Measurements from ENCODE around the gene PAX8. TPM values are rescaled to one million over a fixed set of nuclear protein-coding genes. Genes with fewer than 3 reads are reported as not detected.

Gene PAX8
- total and polyA plus RNA-seq, 2 of the 13 experiments (the other 11 are each of a cell fraction or from before 2014, with no cell fraction given) = 1.5 to 8.8 TPM

DNA sequence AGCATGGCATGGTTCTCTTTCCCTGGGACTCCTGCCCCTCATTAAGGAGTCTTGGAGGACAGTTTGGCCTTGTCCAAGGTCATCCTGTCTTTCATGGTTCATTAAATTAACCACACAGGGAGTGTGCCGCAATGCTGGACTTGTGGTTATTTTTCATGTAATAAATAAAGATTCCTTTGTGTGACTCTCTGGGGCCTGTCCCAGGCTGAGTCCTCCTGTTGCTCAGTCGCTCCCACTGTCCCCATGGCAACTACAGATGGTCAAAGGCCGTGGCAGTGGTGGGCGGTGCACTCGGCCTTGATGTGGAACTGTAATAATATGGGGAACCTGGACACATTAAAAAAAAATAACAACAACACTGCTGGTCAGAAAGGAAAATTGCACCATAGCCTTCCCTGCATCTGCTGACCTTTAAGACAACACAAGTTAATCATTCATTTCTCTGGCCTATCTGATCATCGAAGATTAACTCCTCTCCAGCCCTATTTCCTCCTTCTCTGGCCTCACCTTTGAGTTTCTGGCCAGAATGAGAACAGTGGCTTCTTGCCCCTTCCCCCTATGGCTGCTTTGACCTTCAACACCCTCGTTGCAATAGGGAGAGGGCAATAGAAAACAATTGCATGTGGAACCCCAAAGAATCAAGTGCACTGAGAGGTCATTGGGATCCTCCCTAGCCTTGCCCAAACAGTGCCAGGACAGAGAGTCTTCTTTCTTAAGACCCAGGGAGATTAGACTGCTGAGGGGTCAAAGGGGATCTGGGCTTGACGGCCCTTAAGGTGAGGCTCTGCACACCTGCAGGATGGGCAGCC lies 60.2 kb downstream of the PAX8 start (continued):
- TF ChIP-seq KLF11 (CRISPR knock-in tag; IDR thresholded peaks at IDR 0.05) = peak; percentile 28; the same call in 1 of the 2 replicates
- TF ChIP-seq, protein P1, sequence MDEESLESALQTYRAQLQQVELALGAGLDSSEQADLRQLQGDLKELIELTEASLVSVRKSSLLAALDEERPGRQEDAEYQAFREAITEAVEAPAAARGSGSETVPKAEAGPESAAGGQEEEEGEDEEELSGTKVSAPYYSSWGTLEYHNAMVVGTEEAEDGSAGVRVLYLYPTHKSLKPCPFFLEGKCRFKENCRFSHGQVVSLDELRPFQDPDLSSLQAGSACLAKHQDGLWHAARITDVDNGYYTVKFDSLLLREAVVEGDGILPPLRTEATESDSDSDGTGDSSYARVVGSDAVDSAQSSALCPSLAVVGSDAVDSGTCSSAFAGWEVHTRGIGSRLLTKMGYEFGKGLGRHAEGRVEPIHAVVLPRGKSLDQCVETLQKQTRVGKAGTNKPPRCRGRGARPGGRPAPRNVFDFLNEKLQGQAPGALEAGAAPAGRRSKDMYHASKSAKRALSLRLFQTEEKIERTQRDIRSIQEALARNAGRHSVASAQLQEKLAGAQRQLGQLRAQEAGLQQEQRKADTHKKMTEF (CRISPR knock-in tag; IDR thresholded peaks at IDR 0.05) = peak; percentile 69; the same call in 1 of the 2 replicates
- TF ChIP-seq ZNF263 (CRISPR knock-in tag; IDR thresholded peaks at IDR 0.05) = peak; percentile 64; the same call in 1 of the 2 replicates
- peak; percentile 86 for TF ChIP-seq FOXP1 (IDR thresholded peaks at IDR 0.05)
- TF ChIP-seq FOXP1 (CRISPR knock-in tag; IDR thresholded peaks at IDR 0.05) = peak; percentile 95
- TF ChIP-seq SP1 (IDR thresholded peaks at IDR 0.05) = no peak
- 0 out of 2 replicates have a peak, but pooled peaks have one; percentile 16 for TF ChIP-seq SP1 (CRISPR knock-in tag; IDR thresholded peaks at IDR 0.05)
- TF ChIP-seq POLR2G (IDR thresholded peaks at IDR 0.05; ENCODE audit: low read depth, low read length) = peak; percentile 72
- no peak for TF ChIP-seq ZNF260 (CRISPR knock-in tag; IDR thresholded peaks at IDR 0.05; ENCODE audit: borderline replicate concordance, low read depth)
- peak; percentile 47 for TF ChIP-seq ETV5 (CRISPR knock-in tag; IDR thresholded peaks at IDR 0.05; ENCODE audit: borderline replicate concordance)
- TF ChIP-seq ZNF761 (CRISPR knock-in tag; conservative IDR thresholded peaks at IDR 0.05) = 0 out of 2 replicates have a peak, but pooled peaks have one; percentile 34
- TF ChIP-seq ZMAT3 (CRISPR knock-in tag; conservative IDR thresholded peaks at IDR 0.05) = peak; percentile 55; the same call in 1 of the 2 replicates
- peak; percentile 25 for TF ChIP-seq TBL1XR1 (IDR thresholded peaks at IDR 0.05; ENCODE audit: borderline replicate concordance, low read length, partially characterized antibody)
- TF ChIP-seq ZNF205 (CRISPR knock-in tag; IDR thresholded peaks at IDR 0.05) = peak; percentile 28; the same call in 1 of the 2 replicates
- TF ChIP-seq ZFY (CRISPR knock-in tag; IDR thresholded peaks at IDR 0.05) = peak; percentile 65
- TF ChIP-seq, protein P2, sequence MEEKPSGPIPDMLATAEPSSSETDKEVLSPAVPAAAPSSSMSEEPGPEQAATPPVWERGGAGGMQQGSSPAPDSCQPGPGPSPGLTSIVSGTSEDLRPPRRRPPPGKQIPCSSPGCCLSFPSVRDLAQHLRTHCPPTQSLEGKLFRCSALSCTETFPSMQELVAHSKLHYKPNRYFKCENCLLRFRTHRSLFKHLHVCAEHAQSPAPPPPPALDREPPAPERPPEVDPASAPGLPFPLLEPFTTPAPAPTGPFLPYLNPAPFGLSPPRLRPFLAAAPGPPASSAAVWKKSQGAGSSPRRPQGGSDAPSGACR (CRISPR knock-in tag; IDR thresholded peaks at IDR 0.05) = 0 out of 2 replicates have a peak, but pooled peaks have one; percentile 20
- TF ChIP-seq, protein P3, sequence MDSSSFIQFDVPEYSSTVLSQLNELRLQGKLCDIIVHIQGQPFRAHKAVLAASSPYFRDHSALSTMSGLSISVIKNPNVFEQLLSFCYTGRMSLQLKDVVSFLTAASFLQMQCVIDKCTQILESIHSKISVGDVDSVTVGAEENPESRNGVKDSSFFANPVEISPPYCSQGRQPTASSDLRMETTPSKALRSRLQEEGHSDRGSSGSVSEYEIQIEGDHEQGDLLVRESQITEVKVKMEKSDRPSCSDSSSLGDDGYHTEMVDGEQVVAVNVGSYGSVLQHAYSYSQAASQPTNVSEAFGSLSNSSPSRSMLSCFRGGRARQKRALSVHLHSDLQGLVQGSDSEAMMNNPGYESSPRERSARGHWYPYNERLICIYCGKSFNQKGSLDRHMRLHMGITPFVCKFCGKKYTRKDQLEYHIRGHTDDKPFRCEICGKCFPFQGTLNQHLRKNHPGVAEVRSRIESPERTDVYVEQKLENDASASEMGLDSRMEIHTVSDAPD (CRISPR knock-in tag; IDR thresholded peaks at IDR 0.05) = peak; percentile 93
- TF ChIP-seq ZNF343 (CRISPR knock-in tag; IDR thresholded peaks at IDR 0.05) = no peak
- TF ChIP-seq SMC3 (IDR thresholded peaks at IDR 0.05; ENCODE audit: low read length) = peak; percentile 28; the same call in 1 of the 2 replicates
- TF ChIP-seq ZNF430 (CRISPR knock-in tag; IDR thresholded peaks at IDR 0.05) = peak; percentile 50; the same call in 1 of the 2 replicates
- TF ChIP-seq, protein P4, sequence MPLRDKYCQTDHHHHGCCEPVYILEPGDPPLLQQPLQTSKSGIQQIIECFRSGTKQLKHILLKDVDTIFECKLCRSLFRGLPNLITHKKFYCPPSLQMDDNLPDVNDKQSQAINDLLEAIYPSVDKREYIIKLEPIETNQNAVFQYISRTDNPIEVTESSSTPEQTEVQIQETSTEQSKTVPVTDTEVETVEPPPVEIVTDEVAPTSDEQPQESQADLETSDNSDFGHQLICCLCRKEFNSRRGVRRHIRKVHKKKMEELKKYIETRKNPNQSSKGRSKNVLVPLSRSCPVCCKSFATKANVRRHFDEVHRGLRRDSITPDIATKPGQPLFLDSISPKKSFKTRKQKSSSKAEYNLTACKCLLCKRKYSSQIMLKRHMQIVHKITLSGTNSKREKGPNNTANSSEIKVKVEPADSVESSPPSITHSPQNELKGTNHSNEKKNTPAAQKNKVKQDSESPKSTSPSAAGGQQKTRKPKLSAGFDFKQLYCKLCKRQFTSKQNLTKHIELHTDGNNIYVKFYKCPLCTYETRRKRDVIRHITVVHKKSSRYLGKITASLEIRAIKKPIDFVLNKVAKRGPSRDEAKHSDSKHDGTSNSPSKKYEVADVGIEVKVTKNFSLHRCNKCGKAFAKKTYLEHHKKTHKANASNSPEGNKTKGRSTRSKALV (CRISPR knock-in tag; IDR thresholded peaks at IDR 0.05) = no peak
- TF ChIP-seq, protein P5, sequence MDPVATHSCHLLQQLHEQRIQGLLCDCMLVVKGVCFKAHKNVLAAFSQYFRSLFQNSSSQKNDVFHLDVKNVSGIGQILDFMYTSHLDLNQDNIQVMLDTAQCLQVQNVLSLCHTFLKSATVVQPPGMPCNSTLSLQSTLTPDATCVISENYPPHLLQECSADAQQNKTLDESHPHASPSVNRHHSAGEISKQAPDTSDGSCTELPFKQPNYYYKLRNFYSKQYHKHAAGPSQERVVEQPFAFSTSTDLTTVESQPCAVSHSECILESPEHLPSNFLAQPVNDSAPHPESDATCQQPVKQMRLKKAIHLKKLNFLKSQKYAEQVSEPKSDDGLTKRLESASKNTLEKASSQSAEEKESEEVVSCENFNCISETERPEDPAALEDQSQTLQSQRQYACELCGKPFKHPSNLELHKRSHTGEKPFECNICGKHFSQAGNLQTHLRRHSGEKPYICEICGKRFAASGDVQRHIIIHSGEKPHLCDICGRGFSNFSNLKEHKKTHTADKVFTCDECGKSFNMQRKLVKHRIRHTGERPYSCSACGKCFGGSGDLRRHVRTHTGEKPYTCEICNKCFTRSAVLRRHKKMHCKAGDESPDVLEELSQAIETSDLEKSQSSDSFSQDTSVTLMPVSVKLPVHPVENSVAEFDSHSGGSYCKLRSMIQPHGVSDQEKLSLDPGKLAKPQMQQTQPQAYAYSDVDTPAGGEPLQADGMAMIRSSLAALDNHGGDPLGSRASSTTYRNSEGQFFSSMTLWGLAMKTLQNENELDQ (CRISPR knock-in tag; IDR thresholded peaks at IDR 0.05; ENCODE audit: borderline replicate concordance) = 0 out of 2 replicates have a peak, but pooled peaks have one; percentile 24
- no peak for TF ChIP-seq SYNCRIP (IDR thresholded peaks at IDR 0.05; ENCODE audit: insufficient read depth, low read depth, low read length)
